HepG2 (cell line): ENCODE measurements around the gene MIDN. TPM values are rescaled to one million over a fixed set of nuclear protein-coding genes. Genes with fewer than 3 reads are reported as not detected.

Experiments used
- ATAC-seq: fragments of 200-7000 bp; cut with Tn5 transposase; 3 replicates; pipeline ENCODE4 v1.9.1; 2020; ENCODE audit warnings: mild to moderate bottlenecking, moderate library complexity
- BruUV-seq: library from RNA; stranded (reverse); fragments of 400-500 nt; replicated peaks from 2 replicates; lab custom pipeline; 2021; lab: Mats Ljungman, UMichigan
- CTCF ChIA-PET: fragments of 300-600 bp; formaldehyde crosslinking; extraction: SDS; loops from one replicate; lab custom pipeline; 2021; ENCODE audit warnings: low total read pairs, inconsistent platforms, low intra/inter-chr PET ratio; lab: Yijun Ruan, JAX
- POLR2A ChIA-PET: fragments of 350-600 bp; sonication (Branson Sonifier 250); formaldehyde crosslinking; loops from one replicate; lab custom pipeline; 2020; ENCODE audit warnings: antibody characterized with exemption, inconsistent platforms; lab: Yijun Ruan, JAX
- DNase-seq: peaks from one replicate; pipeline ENCODE4 v3.0.0-alpha.2; 2015; ENCODE audit warnings: low spot score
- FAIRE-seq: peaks from 3 replicates; lab custom pipeline; 2011; peaks lifted over from hg19 to GRCh38; lab: Jason Lieb, UNC
- H2AFZ ChIP-seq: one replicate; pipeline ENCODE4 v1.6.1; 2011; ENCODE audit warnings: low read length, inconsistent platforms
- H3K27ac ChIP-seq: fragments of 300-600 bp; 3 replicates; pipeline ENCODE4 v1.8.0; 2011; ENCODE audit warnings: mixed run types, mild to moderate bottlenecking, mixed read lengths, low read length, inconsistent platforms; ENCODE audit not compliant: insufficient read depth; ENCODE audit errors: extremely low read length
- H3K27me3 ChIP-seq, 2 experiments: fragments of 200-600 bp in 1 of 2; 2 replicates in 1 of 2; 3 replicates in 1 of 2; pipeline versions ENCODE4 v1.6.0 to v1.8.0; 2011; ENCODE audit warnings: low read length in 2 of 2, mild to moderate bottlenecking in 2 of 2, moderate library complexity in 2 of 2, inconsistent platforms in 1 of 2; ENCODE audit not compliant: insufficient read depth in 2 of 2, control insufficient read depth in 1 of 2
- H3K36me3 ChIP-seq, 2 experiments: fragments of 200-600 bp in 1 of 2; replicated peaks in 1 of 2; 2 replicates in 1 of 2; 3 replicates in 1 of 2; pipeline versions ENCODE4 v1.5.1 to v1.8.0; 2011; ENCODE audit warnings: low read length in 2 of 2, inconsistent platforms in 1 of 2; ENCODE audit not compliant: insufficient read depth in 2 of 2, control insufficient read depth in 1 of 2
- H3K4me1 ChIP-seq: 2 replicates; pipeline ENCODE4 v1.5.1; 2012; ENCODE audit warnings: low read length, inconsistent platforms; ENCODE audit not compliant: insufficient read depth
- H3K4me2 ChIP-seq: 2 replicates; pipeline ENCODE4 v1.6.0; 2011; ENCODE audit warnings: low read depth, low read length, inconsistent platforms
- H3K4me3 ChIP-seq, 3 experiments: fragments of 200-600 bp in 1 of 3; sonication (generic), shearing (Covaris generic) in 1 of 3; replicated peaks in 1 of 3; 2 replicates each; pipeline ENCODE4 v1.5.1; 2011 to 2016; ENCODE audit warnings: low read length in 3 of 3, inconsistent platforms in 2 of 3, low read depth in 2 of 3, mild to moderate bottlenecking in 2 of 3, control low read depth in 1 of 3, mixed read lengths in 1 of 3; ENCODE audit not compliant: insufficient read depth in 1 of 3
- H3K79me2 ChIP-seq: one replicate; pipeline ENCODE4 v1.6.1; 2011; ENCODE audit warnings: low read length, inconsistent platforms; ENCODE audit not compliant: insufficient read depth
- H3K9ac ChIP-seq: 2 replicates; pipeline ENCODE4 v1.6.0; 2011; ENCODE audit warnings: mild to moderate bottlenecking, low read depth, low read length, inconsistent platforms; ENCODE audit not compliant: insufficient read depth
- H3K9me3 ChIP-seq: 2 replicates; pipeline ENCODE4 v1.5.1; 2012; ENCODE audit warnings: mild to moderate bottlenecking, low read length
- H4K20me1 ChIP-seq: 2 replicates; pipeline ENCODE4 v1.6.0; 2011; ENCODE audit warnings: inconsistent platforms, mild to moderate bottlenecking, low read length, moderate library complexity; ENCODE audit not compliant: insufficient read depth
- KMT2B ChIP-seq: IDR thresholded peaks from 2 replicates; pipeline ENCODE4 v1.6.1; 2016; ENCODE audit warnings: missing genetic modification reagents, missing compliant biosample characterization
- NCOA5 ChIP-seq: sonication (generic); formaldehyde crosslinking; IDR thresholded peaks from 2 replicates; pipeline ENCODE4 v1.4.0; 2020; ENCODE audit warnings: missing genetic modification reagents
- POLR2A ChIP-seq, 2 experiments: IDR thresholded peaks; 2 replicates each; pipeline ENCODE4 v1.6.1; 2011; ENCODE audit warnings: low read depth in 2 of 2, low read length in 2 of 2, mild to moderate bottlenecking in 1 of 2, moderate library complexity in 1 of 2; ENCODE audit not compliant: insufficient read depth in 1 of 2
- RNF2 ChIP-seq: fragments of 450-650 bp; conservative IDR thresholded peaks from 2 replicates; pipeline ENCODE4 v1.6.1; 2016; ENCODE audit warnings: low read depth
- SAFB2 ChIP-seq: sonication (generic); formaldehyde crosslinking; IDR thresholded peaks from 2 replicates; pipeline ENCODE4 v1.5.1; 2020; ENCODE audit warnings: missing genetic modification reagents, low read depth, mild to moderate bottlenecking, borderline replicate concordance
- TAF15 ChIP-seq: fragments of 200-400 bp; formaldehyde crosslinking; IDR thresholded peaks from one replicate; pipeline ENCODE4 v1.6.1; 2018; ENCODE audit warnings: mild to moderate bottlenecking, low read depth, low read length; ENCODE audit not compliant: poor library complexity, severe bottlenecking
- ZFP37 ChIP-seq: sonication (generic); formaldehyde crosslinking; IDR thresholded peaks from 2 replicates; pipeline ENCODE4 v1.4.0; 2020; ENCODE audit warnings: missing genetic modification reagents, borderline replicate concordance
- ZNF33A ChIP-seq: sonication (generic); formaldehyde crosslinking; IDR thresholded peaks from 2 replicates; pipeline ENCODE4 v1.5.1; 2020; ENCODE audit warnings: missing genetic modification reagents, mild to moderate bottlenecking, moderate library complexity, borderline replicate concordance
- ZNF563 ChIP-seq: sonication (generic); formaldehyde crosslinking; IDR thresholded peaks from 2 replicates; pipeline ENCODE4 v1.8.0; 2022; ENCODE audit warnings: mild to moderate bottlenecking, moderate library complexity, missing genetic modification reagents
- WGBS: methylation state at CpG from one replicate; pipeline ENCODE4 v1.1.6; 2017; ENCODE audit warnings: low lambda C conversion rate; 5-methylcytosine and 5-hydroxymethylcytosine counted together
- in situ Hi-C: cut with HindIII; loops from 2 replicates; pipeline ENCODE4 v1.10.0; 2017; ENCODE audit warnings: low pct_unique_long_range_greater_than_20kb; ENCODE audit not compliant: extremely low pct_ligation_motif_present
- intact Hi-C: fragments of 100-400 bp; cut with micrococcal nuclease; formaldehyde crosslinking; loops from one replicate; pipeline ENCODE4 v1.10.0; 2022; ENCODE audit not compliant: unreplicated experiment
- polyA plus RNA-seq, 8 experiments: library from polyadenylated mRNA; depleted of rRNA in 3 of 8; stranded (reverse) in 7 of 8; unstranded in 1 of 8; fragments of >200 nt; fragmentation: Illumina TruSeq in 4 of 8; extraction: Trizol in 4 of 8; gene quantifications; 2 replicates each; pipeline versions ENCODE4 v1.2.1 to v1.2.3, GENCODE V29; 2011 to 2016; ENCODE audit warnings: low read depth in 4 of 8, missing spikeins in 1 of 8, mixed read lengths in 1 of 8; ENCODE audit not compliant: insufficient read depth in 1 of 8
- total RNA-seq, 5 experiments: library from RNA; depleted of rRNA; stranded (reverse); fragments of >200 nt; fragmentation: Illumina TruSeq; extraction: Trizol; gene quantifications; 2 replicates each; pipeline ENCODE4 v1.2.3, GENCODE V29; 2016; ENCODE audit warnings: low read depth in 1 of 5
- TF ChIP-seq, protein P1 (sequence below): sonication (generic); formaldehyde crosslinking; IDR thresholded peaks from 2 replicates; pipeline ENCODE4 v1.8.0; 2022; ENCODE audit warnings: low read depth, missing genetic modification reagents
- TF ChIP-seq, protein P2 (sequence below): sonication (generic); formaldehyde crosslinking; IDR thresholded peaks from 2 replicates; pipeline ENCODE4 v1.8.0; 2022; ENCODE audit warnings: missing genetic modification reagents, mild to moderate bottlenecking, borderline replicate concordance
- TF ChIP-seq, protein P3 (sequence below): sonication (generic); formaldehyde crosslinking; IDR thresholded peaks from 2 replicates; pipeline ENCODE4 v1.4.0; 2020; ENCODE audit warnings: mild to moderate bottlenecking, missing genetic modification reagents

Gene MIDN
- total and polyA plus RNA-seq, 2 of the 13 experiments (the other 11 are each of a cell fraction or from before 2014, with no cell fraction given): 8.4 to 18.0 TPM

DNA sequence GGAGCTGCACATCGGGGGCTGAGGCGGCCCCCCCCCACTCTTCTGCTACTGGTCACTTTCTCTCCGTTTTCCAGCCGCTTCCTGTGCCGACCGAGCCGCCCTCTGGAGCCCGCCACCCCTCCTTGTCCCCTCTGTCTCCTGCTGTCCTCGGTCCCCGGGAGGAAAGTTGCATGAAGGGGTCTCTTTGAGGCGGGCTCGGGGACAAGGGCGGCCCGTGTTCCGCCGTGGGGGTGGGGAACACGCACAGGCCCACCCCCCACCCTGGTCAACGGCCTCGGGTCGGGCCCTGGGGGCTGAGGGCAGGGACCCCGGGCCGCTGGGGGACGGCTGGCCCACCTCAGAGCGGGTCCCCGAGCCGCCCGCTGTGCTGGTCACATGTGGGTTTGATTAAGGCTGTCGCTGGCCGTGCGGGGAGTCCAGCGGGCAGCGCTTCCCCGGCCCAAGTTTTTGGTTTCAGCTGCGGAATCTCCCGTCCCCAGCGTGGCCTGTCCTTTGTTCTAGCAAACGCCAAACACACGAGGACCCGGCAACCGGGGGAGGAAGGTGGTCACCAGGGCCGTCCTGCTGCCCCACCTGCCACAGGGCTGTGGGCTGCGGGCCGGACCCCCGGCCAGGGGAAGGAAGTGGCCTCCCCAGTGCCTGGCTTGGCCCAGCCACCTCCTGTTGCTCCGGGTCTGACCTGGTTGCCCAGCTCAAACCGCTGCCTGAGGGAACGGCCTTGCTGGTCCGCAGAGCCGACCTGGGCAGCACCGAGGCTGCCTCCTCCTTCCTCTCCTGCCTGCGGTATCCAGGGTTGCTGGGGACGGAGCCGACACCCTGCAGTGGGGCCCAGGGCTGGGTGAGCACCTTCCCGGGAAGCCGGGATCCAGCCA is 39.2 kb downstream of the MIDN start (continued):
- TF ChIP-seq NCOA5 (CRISPR knock-in tag) (no peak), KMT2B (CRISPR knock-in tag) (no peak), RNF2 (no peak), SAFB2 (CRISPR knock-in tag) (peak; percentile 23; the same call in 1 of the 2 replicates)
- TF ChIP-seq, protein P1, sequence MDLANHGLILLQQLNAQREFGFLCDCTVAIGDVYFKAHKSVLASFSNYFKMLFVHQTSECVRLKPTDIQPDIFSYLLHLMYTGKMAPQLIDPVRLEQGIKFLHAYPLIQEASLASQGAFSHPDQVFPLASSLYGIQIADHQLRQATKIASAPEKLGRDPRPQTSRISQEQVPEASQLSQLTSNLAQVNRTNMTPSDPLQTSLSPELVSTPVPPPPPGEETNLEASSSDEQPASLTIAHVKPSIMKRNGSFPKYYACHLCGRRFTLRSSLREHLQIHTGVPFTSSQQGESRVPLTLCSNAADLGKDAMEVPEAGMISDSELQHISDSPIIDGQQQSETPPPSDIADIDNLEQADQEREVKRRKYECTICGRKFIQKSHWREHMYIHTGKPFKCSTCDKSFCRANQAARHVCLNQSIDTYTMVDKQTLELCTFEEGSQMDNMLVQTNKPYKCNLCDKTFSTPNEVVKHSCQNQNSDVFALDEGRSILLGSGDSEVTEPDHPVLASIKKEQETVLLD (CRISPR knock-in tag): no peak
- TF ChIP-seq, protein P2, sequence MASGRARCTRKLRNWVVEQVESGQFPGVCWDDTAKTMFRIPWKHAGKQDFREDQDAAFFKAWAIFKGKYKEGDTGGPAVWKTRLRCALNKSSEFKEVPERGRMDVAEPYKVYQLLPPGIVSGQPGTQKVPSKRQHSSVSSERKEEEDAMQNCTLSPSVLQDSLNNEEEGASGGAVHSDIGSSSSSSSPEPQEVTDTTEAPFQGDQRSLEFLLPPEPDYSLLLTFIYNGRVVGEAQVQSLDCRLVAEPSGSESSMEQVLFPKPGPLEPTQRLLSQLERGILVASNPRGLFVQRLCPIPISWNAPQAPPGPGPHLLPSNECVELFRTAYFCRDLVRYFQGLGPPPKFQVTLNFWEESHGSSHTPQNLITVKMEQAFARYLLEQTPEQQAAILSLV (CRISPR knock-in tag): no peak

DNA sequence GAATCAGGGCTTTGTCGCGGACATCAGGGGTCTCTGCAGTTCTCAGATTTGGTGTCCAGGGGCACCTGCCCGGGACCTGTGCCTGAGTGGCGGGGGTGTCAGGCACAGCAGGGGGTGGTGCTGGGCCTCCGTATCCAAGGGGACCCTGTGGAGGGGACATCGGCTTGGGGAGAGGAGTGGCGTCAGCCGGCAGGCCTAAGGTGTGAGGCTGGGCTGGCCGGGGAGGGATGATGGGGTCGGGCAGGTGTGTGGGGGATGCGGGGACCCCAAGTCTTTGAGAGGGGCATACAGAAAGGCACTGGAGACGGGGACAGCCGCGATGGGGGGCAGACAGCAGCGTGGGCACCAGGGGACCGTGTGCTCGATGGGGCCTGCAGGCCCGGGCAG is 39.8 kb downstream of the MIDN start:
- TF ChIP-seq ZFP37 (CRISPR knock-in tag) (no peak), POLR2A (IDR thresholded peaks at IDR 0.05; ENCODE audit: insufficient read depth in 1 of 2, low read depth in 2 of 2, low read length in 2 of 2) (0 out of 4 replicates have a peak, but pooled peaks of 1 of the 2 experiments have one; percentile 9), ZNF563 (CRISPR knock-in tag) (no peak), TAF15 (peak; percentile 17), ZNF33A (CRISPR knock-in tag) (no peak)
- TF ChIP-seq, protein P3, sequence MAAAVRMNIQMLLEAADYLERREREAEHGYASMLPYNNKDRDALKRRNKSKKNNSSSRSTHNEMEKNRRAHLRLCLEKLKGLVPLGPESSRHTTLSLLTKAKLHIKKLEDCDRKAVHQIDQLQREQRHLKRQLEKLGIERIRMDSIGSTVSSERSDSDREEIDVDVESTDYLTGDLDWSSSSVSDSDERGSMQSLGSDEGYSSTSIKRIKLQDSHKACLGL: 0 out of 2 replicates have a peak, but pooled peaks have one; percentile 43
- WGBS: 90% methylated on average over 15 of the region's 18 CpGs

More for the DNA sequence above, 39.8 kb downstream of the MIDN start:
- Histone ChIP-seq H3K27ac (peak overlapping the region; percentile 12), H4K20me1 (no peaks in the 10 kb centered on the region), H2AFZ (no peak overlapping the region), H3K27me3 (no peaks in the 10 kb centered on the region; a peak in 1 of 5 replicates), H3K36me3 (peaks cover 0 to 3% of the 10 kb centered on the region in 2 experiments; a peak in 1 of 5 replicates), H3K4me1 (peaks cover 82% of the 10 kb centered on the region), H3K79me2 (peaks cover 46% of the 10 kb centered on the region), H3K9me3 (no peaks in the 10 kb centered on the region), H3K9ac (peak overlapping the region; percentile 71), H3K4me3 (peak overlapping the region in 2 of 3 experiments; percentile 75 to 89; a peak in 3 of 6 replicates), H3K4me2 (peak overlapping the region; percentile 81)
- ATAC-seq: no peak
- no TSS peak for BruUV-seq
- intact Hi-C loops (no loop called here), in situ Hi-C loops (no loop called here)
- ChIA-PET POLR2A (interaction anchor here (1.7 kb wide), 1 partner anchor 16 kb away, joined by 4 read pairs; no protein-coding TSS in a partner anchor), CTCF (no interaction called here)
- no peak for DNase-seq
- no peak for FAIRE-seq
